ENCODE results near the gene MKS1.

GRCh38 chr17:58193641-58194255 is 25.3 kb downstream of the MKS1 start:
- TF ChIP-seq POLR2A (IDR thresholded peaks at IDR 0.05): no peak
- TF ChIP-seq CTCF (IDR thresholded peaks at IDR 0.05): no peak

Measured in prostate gland (tissue), 2 donors.